ENCODE measurements around the gene NAV2. TPM values are rescaled to one million over a fixed set of nuclear protein-coding genes. Genes with fewer than 3 reads are reported as not detected.

Gene NAV2
- total and polyA plus RNA-seq, 10 donors: 0.46 to 11.6 (median 4.1) TPM

GRCh38 chr11:19868281-19868821, 155.7 kb downstream of the NAV2 start:
- peaks cover 0 to 12% (median 1%) of the 10 kb centered on the region in 6 donors for H3K4me1 ChIP-seq
- no peaks in the 10 kb centered on the region for H3K9me3 ChIP-seq
- intact Hi-C loops (cut with DNase I; ENCODE audit: low total_unique reads): no loop called here
- H3K4me3 ChIP-seq: no peak overlapping the region
- H3K27me3 ChIP-seq (replicated peaks in 1 of 7): no peaks in the 10 kb centered on the region
- WGBS, 5 donors: 65 to 82% (median 73%) methylated on average over 6 of the region's 6 CpGs
- no peak for TF ChIP-seq CTCF (IDR thresholded peaks at IDR 0.05 in 8 of 11, conservative IDR thresholded peaks at IDR 0.05 in 3 of 11)
- no peak for TF ChIP-seq POLR2A (IDR thresholded peaks at IDR 0.05)
- TF ChIP-seq POLR2AphosphoS5 (IDR thresholded peaks at IDR 0.05): no peak
- DNase-seq: no peak
- H3K27ac ChIP-seq: no peak overlapping the region
- no peaks in the 10 kb centered on the region for H3K36me3 ChIP-seq

GRCh38 chr11:19868871-19869270, 156.2 kb downstream of the NAV2 start:
- Histone ChIP-seq H3K9me3 (no peaks in the 10 kb centered on the region), H3K4me1 (peaks cover 0 to 9% (median 1%) of the 10 kb centered on the region in 6 donors), H3K36me3 (no peaks in the 10 kb centered on the region), H3K27me3 (replicated peaks in 1 of 7) (no peaks in the 10 kb centered on the region), H3K4me3 (no peak overlapping the region), H3K27ac (no peak overlapping the region)
- DNase-seq: no peak
- 88 to 100% (median 95%) methylated on average over 2 of the region's 2 CpGs for WGBS, 5 donors
- TF ChIP-seq POLR2A (IDR thresholded peaks at IDR 0.05): no peak
- no peak for TF ChIP-seq POLR2AphosphoS5 (IDR thresholded peaks at IDR 0.05)
- intact Hi-C loops (cut with DNase I; ENCODE audit: low total_unique reads): no loop called here

GRCh38 chr11:19869466-19869865, 156.8 kb downstream of the NAV2 start:
- no peak overlapping the region for H3K4me3 ChIP-seq
- intact Hi-C loops (cut with DNase I; ENCODE audit: low total_unique reads): no loop called here
- H3K27ac ChIP-seq: no peak overlapping the region
- H3K27me3 ChIP-seq (replicated peaks in 1 of 7): no peaks in the 10 kb centered on the region
- 81 to 90% (median 84%) methylated on average over 2 of the region's 2 CpGs for WGBS, 5 donors
- H3K36me3 ChIP-seq: no peaks in the 10 kb centered on the region
- H3K4me1 ChIP-seq: peaks cover 0 to 4% (median 0%) of the 10 kb centered on the region in 6 donors
- no peak for DNase-seq
- H3K9me3 ChIP-seq: no peaks in the 10 kb centered on the region
- TF ChIP-seq POLR2AphosphoS5 (IDR thresholded peaks at IDR 0.05) (no peak), CTCF (IDR thresholded peaks at IDR 0.05 in 8 of 11, conservative IDR thresholded peaks at IDR 0.05 in 3 of 11) (no peak), POLR2A (IDR thresholded peaks at IDR 0.05) (no peak)

- no peaks in the 10 kb centered on the region for H3K4me1 ChIP-seq
Measured at GRCh38 chr11:19869946-19870589, 157.4 kb downstream of the NAV2 start.

More at GRCh38 chr11:19869946-19870589, 157.4 kb downstream of the NAV2 start:
- WGBS, 5 donors: 50 to 84% (median 77%) methylated on average over 9 of the region's 9 CpGs
- intact Hi-C loops (cut with DNase I; ENCODE audit: low total_unique reads): no loop called here
- H3K27me3 ChIP-seq (replicated peaks in 1 of 7): no peaks in the 10 kb centered on the region
- DNase-seq: no peak
- H3K9me3 ChIP-seq: no peaks in the 10 kb centered on the region
- no peaks in the 10 kb centered on the region for H3K36me3 ChIP-seq
- H3K4me3 ChIP-seq: no peak overlapping the region
- TF ChIP-seq POLR2AphosphoS5 (IDR thresholded peaks at IDR 0.05) (no peak), POLR2A (IDR thresholded peaks at IDR 0.05) (no peak), CTCF (IDR thresholded peaks at IDR 0.05 in 8 of 11, conservative IDR thresholded peaks at IDR 0.05 in 3 of 11) (no peak)
- H3K27ac ChIP-seq: no peak overlapping the region
